Smooth muscle cell of the pulmonary artery (primary cell): Measurements from ENCODE around the gene RBMXL2. TPM values are rescaled to one million over a fixed set of nuclear protein-coding genes. Genes with fewer than 3 reads are reported as not detected.

ENCODE experiments used
- total RNA-seq: library from RNA; depleted of rRNA; stranded (reverse); fragments of >200 nt; gene quantifications from 2 replicates; pipeline ENCODE4 v1.2.3, GENCODE V29; 2014

Gene RBMXL2
- not detected in 2 replicates for total RNA-seq

DNA sequence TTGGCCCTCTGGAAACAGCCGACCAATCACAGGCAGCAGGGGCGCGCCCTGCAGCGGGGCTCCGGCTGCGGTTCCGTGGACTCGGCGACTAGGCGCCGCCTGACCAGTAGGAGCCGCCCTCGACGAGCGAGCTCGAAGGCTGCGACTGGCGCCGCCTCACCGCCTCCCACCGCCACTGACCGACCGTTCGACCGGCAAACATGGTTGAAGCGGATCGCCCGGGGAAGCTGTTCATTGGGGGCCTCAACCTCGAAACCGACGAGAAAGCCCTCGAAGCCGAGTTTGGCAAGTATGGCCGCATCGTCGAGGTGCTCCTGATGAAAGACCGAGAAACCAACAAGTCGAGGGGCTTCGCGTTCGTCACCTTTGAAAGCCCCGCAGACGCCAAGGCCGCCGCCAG is at the start of gene RBMXL2:
Gene RBMXL2 (plus strand): TSS at position 78 of the 400 bp plus-strand sequence. CDS start 123 bp downstream, at position 201.

Other genes with a start within 250 kb of the RBMXL2 start
- not detected in 2 replicates for gene OR10A5, start 243.3 kb upstream of the RBMXL2 start, total RNA-seq
- not detected in 2 replicates for gene OR10A2, start 225.9 kb upstream of the RBMXL2 start, total RNA-seq
- gene OR10A4, start 212.4 kb upstream of the RBMXL2 start, total RNA-seq, result not detected in 2 replicates
- 0.13 and 0.36 TPM in 2 replicates for gene OR2D2, start 196.5 kb upstream of the RBMXL2 start, total RNA-seq
- not detected in 2 replicates for gene OR2D3, start 168.0 kb upstream of the RBMXL2 start, total RNA-seq
- 2.6 and 3.8 TPM in 2 replicates for gene ZNF215, start 162.6 kb upstream of the RBMXL2 start, total RNA-seq
- 2.6 and 2.7 TPM in 2 replicates for gene ZNF214, start 68.7 kb upstream of the RBMXL2 start, total RNA-seq
- 0.07 and 0.10 TPM in 2 replicates for gene NLRP14, start 68.5 kb upstream of the RBMXL2 start, total RNA-seq
- 0.07 TPM in 1 of 2 replicates, not detected in the other for gene SYT9, start 162.9 kb downstream of the RBMXL2 start, total RNA-seq